GM19025 (cell line): Measurements from ENCODE around the gene THNSL1.

Source experiments
- ATAC-seq: cut with Tn5 transposase; IDR thresholded peaks from one replicate; pipeline ENCODE4 v1.9.1; 2021; ENCODE audit warnings: mild to moderate bottlenecking, low read depth, moderate library complexity; ENCODE audit not compliant: unreplicated experiment

Gene THNSL1

DNA sequence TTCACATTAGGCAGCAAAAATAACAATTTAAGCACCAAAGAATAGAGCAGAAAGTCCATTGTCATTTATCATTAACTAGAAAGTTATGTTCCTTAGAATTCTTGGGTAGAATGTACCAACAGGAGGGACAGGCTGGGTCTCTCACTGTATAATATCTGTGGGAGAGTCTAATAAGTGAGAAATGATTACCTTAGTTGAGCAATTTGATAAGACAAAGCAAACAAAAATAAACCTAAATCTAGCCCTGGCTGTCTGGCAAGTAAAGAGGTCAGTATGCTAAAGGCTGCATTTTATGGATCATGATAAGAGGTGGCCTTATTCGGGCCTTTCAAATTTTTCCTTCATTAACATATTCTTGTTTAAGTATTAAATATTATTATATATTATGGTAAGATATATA lies 35.6 kb downstream of the THNSL1 start:
- no peak for ATAC-seq

DNA sequence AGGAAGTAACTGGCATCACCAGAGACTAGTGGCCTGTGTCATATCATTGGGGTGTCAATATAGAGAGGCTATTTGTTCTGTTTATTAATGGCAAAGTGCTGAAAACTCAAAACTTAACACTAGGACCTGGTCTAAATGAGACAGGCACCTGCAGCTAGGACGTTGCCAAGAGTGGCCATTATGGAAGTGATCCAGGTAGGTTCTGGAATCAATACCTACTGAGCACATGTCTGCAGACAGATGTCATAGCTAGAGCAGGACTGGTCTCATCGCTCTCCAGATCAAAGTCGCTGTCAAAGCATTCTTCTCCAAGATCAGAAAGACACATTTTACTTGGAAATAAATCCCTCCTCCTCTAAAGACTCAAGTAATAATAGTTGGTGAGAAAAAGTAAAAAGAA lies 40.3 kb downstream of the THNSL1 start:
- ATAC-seq = no peak

DNA sequence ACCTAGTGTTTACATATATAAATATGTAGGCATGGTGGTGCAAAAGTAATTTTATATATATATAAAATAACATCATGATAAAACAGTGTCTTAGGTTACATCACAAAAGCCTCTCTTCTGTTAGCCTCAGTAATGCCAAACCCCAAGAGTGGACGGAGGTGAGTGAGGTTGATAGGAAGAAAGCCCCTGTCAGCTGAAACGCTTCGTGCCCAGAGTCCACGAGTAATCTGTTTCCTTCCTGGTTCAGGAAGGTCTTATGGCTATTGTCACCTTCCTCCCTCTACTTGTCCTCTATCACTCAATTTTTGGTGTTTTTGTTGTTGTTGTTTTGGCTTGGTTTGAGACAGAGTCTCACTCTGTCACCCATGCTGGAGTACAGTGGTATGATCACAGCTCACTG lies 41.5 kb downstream of the THNSL1 start:
- ATAC-seq = no peak

DNA sequence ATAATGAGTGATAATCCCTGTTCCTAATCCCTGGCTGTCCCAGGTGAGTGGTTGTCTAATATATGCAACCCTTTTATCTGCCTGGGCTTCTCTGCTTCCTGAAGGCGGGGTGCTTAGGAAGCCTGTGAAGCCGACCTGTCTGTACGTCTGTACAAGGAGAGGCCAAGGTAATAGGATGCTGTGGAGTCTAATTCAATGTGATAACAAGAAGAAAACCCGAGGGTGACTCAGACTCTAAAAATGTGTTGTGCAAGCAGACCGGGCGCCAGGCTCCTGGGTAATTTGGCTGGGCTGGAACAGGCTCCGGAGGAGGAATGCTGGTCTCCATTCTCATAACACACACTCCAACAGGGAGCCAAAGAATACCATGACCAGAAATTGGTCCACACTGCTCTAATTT lies 43.6 kb downstream of the THNSL1 start:
- ATAC-seq = no peak

DNA sequence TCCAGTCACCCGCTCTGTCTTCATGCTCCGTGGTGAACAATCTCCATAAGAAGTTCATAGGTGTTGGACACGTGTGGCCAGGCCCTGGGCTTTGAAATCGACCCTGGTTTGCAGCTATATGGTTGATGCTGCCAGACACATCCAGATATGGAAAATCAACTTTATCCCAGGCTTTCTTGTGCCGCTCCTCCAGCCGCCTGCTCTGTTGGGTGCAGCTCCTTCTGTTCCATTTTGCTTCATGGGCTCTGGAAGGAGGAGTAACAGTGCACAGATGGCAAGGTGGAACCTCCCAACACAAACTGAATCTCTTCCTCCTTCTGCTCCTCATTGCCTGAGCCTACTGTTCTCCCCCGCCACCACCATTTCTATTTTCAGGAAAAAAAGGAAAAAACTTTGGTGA lies 44.7 kb downstream of the THNSL1 start:
- ATAC-seq = no peak

DNA sequence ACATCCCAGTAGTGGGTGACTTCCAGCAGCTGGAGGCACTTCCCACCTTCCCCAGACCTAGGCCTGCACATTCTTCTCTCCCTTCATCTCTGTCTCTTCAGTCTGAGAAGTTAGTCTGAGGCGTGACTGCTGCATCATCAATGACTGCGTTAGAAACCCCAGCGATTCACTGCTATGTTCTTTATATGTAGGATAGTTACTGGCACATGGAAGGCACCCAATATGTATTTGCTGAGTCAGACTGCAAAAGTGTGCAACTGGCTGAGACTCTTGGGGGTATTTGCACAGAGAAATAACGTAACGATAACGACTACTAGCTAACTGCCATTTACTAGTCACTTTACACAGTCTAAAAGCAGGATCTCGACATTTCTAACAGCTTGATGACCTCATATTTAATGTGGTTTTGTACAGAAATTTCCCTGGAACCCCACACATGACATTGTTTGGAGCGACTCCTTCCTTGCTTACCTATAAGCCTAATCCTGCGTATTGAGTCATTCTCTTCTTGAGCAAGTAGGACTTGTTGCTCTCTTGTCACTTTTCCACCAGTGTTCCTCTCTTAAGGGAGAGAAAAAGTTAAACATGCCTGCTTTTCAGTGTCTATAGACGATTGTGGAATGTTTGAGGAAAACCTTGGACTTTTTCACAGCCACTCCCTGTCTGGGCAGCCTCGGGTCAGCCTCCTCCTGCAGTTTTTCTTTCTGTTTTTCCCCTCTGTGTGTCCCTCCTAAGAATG lies 45.5 kb downstream of the THNSL1 start:
- ATAC-seq = no peak

DNA sequence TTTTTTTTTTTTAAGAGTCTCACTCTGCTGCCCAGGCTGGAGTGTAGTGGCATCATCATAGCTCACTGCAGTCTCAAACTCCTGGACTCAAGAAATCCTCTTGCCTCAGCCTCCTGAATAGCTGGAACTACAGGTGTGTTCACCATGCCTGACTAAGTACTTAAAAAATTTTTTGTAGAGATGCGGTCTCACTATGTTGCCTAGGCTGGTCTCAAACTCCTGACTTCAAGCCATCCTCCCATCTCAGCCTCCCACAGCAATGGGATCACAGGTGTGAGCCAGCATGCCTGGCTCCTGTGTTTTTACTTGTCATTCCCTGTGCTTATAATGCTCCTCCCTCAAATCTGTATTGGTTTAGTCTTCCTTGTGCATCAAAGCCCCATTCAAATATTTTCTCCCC lies 46.7 kb downstream of the THNSL1 start:
- no peak for ATAC-seq

DNA sequence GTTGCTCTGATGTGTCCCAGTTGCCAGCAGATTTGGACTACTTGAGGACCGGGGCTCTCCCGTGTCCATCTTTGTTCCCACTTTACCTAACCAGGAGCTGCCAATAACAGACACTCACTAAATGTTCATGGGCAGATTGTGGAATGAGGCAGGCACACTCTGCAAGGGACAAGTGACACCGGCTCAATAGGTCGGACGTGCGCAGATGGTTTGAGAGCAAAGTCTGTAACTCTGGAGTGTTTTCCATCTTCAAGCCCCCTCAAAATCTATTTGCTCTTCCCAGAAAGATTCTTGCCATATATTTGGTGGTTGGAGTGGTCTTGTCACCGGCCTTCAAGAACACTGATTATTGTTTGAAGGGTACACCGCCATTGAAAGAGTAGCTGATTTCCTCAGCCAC lies 47.2 kb downstream of the THNSL1 start:
- ATAC-seq = no peak

DNA sequence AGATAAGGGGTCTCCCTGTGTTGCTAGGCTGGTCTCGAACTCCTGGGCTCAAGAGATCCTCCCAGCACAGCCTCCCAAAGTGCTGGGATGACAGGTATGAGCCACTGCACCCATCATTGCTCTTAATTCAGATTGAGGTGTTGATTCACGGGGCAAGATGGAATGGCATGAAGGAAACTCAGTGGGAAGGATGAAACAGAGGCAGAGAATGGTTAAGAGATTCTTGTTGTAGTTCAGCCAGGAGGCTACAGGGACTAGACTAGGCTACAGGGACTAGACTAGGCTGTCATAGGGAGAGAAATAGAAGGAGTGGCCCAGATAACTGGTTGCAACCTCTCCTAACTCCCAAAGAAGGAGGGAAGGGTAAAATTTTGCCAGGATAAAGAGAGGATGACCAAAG lies 48.0 kb downstream of the THNSL1 start:
- ATAC-seq = no peak

DNA sequence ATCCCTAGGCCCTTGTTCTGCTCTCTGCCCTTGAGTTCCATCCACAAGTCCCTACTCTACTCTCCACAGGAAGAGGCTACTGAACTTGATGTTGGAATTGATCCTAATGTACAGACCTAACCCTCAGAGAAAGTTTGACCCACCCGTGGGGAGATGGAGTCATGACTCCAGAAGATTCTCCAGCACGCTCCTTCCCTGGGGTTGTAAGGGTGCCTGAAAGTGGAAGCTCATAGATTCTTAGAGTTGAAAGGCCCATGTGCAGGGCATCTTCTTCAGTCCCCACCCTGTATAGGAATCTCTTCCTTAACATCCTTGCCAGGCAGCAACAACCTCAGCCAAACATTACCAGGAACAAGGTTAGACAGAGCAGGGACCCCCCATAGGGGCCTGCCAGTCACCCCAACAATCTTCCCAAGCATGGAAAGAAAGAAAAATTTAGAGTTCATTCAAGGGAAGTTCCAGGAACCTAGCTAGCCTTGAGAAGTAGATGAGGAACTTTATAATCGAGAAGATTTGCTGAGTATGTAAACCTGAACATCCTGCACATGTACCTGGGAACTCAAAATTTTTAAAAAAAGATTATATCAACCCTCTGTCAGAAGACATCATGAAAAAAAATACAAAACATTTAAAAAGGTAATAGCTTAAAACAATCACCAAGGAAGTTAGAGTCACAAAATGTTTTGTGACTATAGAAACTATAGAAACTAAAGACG lies 49.5 kb downstream of the THNSL1 start:
- ATAC-seq = no peak

DNA sequence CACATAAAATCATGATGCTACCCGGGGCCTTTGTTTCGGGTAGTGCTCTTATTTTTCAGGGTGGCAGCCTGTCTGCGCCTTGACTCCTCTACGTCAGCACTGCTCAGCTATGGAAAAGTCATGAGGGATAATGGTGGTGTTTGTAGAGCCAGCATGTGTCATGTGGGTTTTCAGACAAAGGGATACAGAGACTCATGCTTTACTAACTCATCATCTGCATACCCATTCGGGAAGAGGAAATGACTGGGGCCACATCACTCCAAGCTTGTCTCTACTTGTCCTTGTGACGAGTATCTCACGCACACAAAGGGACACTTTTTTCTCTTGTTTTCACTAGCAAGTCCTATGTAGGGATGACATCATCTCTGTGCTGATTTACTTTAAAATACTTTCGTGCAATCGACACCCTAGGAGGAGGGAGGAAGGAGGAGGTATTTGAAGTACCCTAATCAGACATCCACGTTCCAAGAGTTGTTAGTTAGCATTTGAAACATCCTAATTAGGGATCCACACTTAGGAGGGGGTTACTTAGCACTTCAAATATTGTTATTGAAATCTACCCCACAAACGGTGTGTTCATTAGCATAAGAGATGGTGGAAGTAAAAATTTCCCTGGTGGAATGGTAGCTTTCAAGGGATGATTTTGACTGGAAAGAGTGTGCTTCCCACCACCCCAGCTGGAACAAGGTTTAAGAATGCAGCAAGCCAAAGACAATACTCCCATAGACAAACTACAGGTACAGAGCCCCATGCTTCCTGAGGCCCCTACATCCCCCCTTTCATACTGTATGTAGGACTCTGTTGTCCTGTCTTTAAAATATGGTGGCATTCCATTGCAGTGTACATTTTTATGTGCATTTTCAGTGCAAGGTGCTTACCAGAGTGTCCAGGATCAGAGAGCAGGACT lies 52.0 kb downstream of the THNSL1 start:
- ATAC-seq = no peak

DNA sequence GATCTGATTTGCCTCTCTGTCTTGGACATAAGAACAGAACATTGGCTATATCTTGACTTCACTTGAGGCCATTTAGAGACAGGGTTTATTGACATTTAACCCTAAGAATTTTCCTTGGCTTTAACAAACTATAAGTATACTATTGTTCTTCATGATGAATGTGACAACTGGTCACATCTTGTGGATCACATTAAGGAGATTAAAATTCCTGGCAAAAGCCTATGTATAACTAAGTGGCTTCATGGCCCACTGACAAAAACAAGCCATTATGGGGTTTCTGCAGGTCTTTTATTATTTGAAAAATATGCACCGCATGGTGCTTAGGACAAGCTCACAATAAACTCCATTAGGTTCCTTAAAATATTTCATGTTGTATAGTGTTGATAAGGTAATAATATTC lies 54.8 kb downstream of the THNSL1 start:
- ATAC-seq = no peak

DNA sequence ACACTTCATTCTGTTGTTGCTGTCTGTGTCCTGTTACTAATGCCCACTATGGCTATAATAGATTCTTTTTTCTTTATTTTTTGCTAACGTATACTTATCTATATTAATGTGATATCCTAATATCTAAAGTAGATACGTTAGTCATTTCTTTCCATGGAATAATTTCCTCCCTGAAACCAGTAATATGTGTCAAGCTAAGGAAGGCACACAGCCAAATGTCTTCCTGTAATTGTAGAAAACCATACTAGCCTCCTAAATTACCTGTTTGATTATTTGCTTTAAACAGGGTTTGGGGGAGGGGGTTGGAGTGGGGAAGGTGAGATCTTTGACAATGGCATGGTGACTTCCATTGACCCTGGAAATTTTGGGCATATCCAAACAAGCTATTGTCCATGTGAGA lies 56.4 kb downstream of the THNSL1 start:
- no peak for ATAC-seq

DNA sequence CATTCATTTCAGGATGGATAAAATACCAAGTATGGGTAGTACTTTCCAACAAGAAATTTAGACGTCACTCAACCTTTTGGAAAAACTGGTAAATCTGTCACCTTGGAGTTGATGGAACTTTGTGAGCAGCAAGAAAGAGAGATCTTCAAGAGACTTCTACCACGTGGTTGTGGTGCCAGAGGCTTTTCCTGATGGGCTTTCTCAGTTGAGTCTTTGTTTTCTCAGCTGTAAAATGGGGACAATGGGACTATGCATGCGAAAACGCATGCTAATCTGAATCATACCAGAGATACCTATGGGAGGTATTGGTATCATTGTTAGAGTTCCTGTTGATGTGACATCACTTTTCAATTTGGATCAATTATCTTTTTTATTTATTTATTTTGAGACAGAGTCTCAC lies 59.4 kb downstream of the THNSL1 start:
- ATAC-seq = no peak
